Measurements from ENCODE around the gene AEBP1.
A peak's percentile ranks its signal among the peaks of the same experiment; 100 is the strongest.
"Not testable (repeated sequence)": the region's sequence is repeated elsewhere in the genome, so short reads cannot be mapped to it uniquely, and the experiment has no call there.

AEBP1 gene

DNA sequence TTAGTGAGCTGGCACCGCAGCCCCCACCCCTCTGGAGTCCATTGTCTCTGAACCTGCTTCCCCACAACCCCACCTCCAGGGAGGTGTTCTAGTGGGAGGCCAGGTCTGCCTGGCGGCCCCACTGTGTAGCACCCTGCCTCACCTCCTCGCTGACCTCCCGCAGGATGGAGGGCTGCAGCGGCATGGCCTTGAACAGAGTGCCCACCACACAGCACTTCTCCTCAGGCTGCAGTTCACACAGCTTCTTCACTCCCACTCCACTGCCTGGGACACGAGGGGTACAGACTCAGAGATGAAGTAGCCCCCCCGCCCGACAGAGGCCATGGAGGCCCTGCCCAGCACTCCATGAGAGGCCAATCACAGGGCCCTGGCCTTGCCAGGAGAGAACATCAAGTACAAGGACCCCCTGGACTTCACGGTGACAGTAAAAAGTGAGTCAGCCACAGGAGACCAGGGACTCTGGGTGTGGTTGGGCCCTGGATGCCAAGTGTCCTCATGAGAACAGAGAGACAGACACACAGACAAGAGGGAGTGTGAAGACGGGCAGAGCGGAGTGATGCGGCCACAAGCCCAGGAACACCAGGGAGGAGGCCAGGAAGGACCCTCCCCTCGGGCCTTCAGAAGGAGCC is 13.8 kb downstream of the AEBP1 start:
- no peak for DNase-seq

DNA sequence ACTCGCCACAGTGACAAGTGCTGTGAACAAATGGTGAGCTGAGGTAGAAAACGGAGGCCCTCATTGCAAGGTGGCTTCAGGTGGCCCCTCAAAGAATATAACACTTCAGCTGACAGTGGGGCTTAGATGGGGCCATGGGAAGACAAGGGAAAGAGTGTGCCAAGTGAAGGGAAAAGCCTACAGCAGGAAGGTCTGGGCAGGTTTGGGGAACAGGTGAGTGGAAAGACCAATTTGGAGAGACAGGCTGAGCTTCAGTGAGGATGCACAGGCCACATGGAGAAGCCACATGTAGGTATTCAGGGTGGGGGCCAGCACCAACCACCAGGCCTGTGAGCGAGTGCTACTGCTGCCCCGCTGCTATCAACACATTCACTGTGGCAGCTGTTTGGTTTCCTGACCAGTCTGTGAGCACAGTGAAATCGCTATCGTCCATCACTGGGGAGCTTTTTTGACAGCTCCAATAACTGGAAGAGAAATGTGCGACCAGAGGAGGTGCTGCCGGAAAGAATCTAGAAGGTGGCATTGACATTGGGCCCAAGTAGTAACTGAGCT is 15.8 kb downstream of the AEBP1 start:
- no peak for DNase-seq

DNA sequence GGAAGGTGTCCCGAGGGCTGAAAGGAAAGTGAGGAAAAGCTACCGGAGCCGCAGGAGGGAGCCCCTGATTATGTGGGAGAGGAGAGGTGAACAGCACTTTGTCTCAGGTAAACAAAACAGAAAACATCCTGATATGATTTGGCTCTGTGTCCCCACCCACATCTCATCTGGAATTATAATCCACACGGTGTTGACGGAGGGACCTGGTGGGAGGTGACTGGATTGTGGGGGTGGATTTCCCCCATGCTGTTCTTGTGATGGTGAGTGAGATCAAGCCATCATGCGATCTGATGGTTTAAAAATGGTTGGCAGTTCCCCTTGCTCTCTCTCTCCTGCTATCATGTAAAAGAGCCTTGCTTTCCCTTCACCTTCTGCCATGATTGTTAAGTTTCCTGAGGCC is 16.2 kb downstream of the AEBP1 start:
- DNase-seq = no peak

DNA sequence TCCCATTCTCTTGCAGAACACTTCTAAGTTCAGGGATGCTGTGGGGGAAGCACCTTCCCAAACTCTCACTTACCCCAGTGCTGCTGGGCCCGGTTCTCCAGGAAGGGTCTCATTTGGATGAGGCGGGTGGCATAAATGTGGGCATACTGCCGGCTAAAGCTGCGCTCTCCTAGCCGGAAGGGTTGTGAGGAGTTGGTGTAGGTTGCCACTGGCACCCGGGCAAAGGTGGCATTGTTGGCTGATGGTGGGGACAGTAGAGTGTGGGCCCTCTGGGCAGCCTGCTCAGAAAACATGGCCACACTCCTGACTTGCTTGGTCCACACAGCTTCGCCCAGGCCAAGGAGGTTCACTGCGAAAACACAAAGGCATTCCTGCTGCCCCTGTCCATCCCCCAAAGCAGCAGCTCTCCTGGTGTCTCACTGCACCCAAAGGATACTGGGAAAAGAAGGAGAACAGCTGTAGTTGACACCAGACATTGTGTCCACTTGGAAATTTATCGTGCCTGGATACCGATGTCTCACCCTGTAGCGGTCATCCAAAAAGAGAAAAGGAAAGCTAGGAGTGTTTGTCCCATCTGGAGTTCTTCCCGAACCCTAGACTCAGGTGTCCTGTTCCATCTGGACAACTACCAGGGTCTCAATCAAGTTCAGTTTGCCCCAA is 17.7 kb downstream of the AEBP1 start:
- no peak for DNase-seq

DNA sequence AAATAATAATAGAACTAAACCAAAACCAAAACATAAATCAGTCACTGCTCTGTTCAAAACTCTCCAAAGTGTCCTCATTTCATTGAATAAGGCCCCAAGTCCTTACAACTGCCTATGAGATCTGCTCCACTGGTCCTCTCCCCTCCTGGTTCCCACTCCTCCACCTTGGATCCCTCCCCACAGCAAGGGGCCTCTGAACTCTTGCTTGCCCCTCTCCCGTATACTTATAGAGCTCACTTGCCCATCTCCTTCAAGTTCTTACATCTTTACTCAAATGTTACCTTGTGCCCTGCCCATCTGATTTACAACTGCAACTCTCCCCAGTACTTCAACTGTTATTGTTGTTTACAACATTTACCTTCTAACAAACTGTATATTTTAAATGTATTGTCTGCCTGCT is 18.4 kb downstream of the AEBP1 start:
- DNase-seq = no peak

DNA sequence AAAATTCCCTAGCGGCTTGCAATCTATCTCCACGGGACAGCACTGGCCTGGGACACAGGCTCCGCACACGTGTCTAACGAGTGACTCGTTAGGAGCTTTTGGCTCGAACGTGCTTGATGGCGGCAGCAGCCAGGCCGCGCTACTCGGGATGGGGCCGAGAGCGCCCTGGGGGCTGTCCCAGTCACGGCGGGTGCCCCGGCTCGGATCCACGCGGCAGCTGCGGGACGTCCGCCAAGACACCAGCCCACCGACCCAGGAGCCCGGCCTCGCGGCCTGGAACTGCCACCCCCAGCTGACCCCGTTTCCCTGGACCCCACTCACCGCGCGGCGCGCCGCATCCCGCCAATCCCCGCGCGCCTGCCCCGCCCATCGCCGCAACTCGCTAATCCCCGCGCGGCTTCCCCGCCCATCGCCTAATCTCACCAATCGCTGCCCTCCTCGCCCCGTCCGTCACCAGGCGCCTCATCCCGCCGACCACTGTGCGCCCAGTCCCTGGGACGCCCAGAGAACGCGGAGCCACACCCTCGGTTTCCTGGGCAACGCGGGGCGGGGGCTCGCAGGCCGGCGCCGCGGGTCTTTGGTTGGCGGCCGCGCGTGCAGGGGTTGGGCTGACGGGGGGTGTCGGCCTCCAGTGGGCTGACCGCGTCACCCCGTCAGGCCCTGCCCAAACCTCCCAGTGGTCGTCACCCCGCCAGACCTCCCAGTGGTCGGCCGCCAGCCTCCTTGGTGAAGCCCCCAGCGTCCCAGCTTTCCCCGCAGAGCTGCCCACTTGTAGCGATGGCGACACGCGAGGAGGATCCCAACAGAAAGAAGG is 19.3 kb downstream of the AEBP1 start, which contains the start of gene POLD2:
POLD2 (minus strand) TSS at position 359 of the 814 bp plus-strand sequence. CDS start 1,495 bp downstream, outside the sequence.
- DNase-seq = peak; percentile 97

DNA sequence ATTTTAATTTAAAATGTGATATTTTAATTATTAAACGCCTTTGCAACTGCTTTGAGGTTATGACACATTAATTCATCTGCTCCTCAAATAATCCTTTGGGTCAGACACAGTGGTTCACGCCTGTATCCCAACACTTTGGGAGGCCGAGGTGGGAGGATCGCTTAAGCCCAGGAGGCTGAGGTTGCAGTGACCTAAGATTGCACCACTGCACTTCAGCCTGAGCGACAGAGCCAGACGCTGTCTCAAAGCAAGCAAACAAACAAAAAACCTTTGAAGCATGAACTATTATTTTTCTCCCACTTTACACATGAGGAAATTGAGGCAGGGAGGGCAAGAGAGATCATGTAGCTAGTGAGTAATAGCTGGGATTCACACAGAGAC is 20.7 kb downstream of the AEBP1 start:
- no peak for DNase-seq

DNA sequence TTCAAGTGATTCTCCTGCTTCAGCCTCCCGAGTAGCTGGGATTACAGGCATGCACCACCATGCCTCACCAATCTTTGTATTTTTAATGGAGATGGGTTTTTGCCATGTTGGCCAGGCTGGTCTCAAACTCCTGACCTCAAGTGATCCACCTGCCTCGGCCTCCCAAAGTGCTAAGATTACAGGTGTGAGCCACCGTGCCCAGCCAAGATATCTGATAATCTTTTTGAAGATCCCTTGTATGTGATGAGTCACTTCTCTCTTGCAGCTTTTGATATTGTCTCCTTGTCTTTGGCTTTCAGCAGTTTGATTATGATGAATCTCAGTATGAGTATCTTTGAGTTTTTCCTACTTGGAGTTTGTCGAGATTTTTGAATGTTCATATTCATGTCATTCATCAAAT is 22.4 kb downstream of the AEBP1 start:
- DNase-seq = not testable (repeated sequence)

DNA sequence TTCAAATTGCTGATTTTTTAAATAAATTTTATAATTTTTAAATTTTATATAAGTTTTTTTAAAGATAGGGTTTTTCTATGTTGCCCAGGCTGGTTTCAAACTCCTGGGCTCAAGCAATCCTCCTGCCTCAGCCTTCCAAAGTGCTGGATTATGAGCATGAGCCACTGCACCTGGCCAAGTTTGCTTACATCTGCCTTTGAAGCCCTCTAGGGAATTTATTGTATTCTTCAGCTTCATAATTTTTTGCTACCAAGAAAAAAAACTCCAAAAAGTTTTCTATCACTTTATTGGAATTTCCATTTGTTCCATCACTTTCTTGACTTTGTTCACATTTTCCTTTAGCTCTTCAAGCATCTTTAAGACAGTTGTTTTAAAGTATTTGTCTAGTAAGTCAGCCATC is 23.0 kb downstream of the AEBP1 start:
- DNase-seq = no peak

DNA sequence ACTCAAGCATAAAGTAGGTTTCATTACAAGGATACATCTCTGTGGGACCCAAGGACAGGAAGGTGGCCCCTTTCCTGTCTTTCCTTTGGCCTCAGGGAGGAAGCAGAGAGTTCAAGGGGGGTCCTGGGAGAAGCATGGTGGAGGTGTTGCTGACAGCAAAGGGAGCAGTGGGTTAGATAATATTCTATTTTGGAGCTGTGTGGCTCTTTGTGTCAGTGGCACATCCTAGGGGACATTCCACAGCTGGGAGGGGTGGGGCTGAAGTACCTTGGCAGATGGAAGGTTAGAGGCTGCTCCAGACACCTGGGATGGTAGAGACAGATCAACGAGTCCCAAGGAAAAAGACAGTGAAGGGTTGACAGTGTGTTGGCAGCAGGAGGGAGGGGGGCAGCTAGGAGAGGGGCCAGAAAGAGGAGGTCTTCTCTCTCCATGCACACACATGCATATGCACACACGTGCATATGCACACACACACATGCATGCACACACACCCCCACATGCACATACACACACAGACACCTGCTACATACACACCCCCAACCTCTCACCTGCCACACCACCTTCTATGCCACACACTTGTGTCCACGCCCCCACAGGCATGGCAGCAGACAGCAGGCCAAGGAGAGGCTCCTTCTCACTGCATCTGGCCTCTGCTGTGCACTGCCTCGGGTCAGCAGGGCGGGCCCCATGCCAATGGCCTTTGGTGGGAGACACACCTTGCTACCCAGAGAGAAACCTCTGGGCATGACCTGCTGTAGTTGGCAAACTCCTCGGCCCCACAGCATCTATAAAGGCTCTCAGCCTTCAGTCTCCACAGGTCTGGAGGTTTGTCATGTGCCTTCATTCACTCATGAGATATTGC is 24.8 kb downstream of the AEBP1 start:
- DNase-seq = no peak

DNA sequence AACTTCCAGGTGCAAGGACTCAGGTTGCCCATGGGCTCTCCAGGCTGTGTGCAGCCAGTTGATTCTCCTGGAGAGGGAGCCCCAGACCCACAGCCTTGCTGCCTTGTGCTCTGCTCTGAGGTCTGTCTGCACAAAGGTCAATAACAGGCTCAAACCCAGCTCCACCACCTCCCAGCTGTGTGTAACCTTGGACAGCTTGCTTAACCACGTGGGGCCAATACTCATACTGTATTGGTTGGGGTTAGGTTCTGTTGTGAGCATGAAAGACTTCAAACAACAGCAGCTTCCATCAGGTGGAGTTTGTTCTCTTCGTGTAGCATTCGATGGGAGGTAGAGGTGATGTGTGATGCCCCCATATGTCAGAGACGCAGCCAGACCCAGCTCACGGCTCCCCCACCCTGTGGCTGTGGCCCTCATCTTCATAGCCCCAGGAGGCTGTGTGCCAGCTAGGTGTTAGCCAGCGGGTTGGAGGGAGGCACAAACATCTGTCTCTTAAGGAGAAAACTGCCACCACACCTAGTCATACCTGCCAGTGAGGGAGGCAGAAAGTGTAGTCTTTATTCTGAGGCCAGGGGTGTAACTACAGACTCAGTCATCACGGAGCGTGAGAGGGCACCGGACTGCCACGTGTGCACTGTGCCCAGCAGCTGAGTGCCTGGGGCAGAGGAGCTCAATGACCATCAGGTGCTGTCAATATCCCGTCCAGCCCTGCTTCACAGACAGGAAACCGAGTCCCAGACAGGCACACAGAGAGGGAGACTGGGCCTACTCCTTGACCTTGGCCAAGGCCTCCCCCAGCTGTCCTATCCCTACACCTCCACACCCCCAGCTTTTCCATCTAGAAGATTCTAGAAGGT is 27.3 kb downstream of the AEBP1 start:
- no peak for DNase-seq

DNA sequence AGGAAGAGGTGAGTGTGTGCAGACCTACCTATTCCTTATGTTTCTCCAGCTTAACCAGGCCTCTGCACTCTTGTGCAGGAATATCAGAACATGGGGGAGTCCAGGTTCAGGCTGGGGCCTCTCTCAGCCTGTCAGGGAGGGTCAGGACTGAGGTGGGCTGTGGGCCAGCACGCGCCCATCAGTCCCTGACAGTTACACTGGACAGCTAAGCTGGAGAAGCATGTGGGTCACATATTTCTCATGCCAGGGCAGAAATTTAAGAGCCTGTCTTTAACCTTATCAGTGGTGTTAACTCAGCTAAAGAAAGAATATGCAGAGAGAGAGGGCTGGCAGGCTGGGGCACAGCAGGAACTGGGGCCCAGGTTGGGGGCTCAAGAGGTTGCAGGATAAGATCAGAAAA is 27.9 kb downstream of the AEBP1 start:
- no peak for DNase-seq

DNA sequence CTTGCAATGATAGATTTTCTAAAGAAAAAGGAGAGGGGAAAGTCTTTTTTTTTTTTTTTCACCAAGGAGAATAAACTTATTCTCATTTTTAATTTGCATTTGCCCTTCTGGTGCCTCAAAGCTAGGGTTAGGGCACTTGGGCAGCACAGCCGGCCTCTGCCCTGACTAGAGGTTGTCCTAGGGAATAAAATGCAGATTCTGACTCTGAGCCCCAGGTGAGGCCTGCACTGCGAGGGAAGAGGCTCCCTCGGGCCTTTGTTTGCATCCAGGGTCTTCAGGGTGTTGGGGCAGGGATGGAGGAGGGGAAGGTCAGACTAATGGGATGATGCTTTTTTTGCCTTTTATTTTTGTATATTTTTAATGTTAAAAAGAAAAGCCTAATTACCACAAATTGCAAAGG is 29.1 kb downstream of the AEBP1 start:
- DNase-seq = no peak

DNA sequence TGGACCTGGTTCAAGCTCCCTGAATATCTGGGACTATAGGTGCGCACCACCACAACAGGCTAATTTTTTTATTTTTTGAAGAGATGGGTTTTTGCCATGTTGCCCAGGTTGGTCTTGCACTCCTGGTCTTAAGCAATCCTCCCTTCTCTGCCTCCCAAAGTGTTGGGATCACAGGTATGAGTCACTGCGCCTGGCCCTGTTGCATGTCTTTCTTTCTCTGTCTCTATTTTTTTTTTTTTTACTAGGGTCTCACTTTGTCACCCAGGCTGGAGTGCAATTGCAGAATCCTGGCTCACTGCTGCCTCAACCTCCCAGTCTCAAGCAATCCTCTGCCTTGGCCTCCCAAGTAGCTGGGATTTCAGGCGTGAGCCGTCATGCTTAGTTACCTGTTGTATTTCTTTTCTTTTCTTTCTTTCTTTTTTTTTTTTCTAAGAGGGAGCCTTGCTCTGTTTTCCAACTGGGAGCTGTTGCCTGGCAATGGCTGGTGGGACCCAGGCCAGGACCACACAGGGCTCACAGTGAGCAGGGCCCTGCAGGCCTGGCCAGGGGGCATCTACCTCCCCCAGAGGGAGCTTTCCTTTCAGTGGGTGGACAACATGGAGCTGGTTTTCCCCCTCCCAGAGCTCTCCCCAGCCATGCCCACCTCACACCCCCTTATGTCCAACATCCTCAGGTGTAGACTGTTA is 30.9 kb downstream of the AEBP1 start:
- no peak for DNase-seq

DNA sequence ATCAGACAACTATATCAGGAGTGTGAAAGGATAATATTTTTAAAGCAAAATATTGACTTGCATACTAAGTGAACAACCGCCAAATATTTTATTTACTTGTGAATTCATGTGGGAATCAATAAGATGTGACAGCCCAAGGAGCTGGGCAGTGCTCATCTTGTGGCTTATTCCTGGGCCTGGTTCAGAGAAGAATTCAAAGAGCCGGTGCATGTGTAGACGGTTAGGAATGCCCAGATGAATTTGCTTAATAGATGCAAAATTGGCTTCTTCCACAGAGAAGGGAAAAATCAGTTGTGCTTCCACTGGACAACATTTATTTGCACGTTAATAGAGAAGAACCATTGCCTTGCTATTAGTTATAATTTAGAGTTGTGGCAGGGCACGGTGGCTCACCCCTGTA is 32.6 kb downstream of the AEBP1 start:
- DNase-seq = no peak

DNA sequence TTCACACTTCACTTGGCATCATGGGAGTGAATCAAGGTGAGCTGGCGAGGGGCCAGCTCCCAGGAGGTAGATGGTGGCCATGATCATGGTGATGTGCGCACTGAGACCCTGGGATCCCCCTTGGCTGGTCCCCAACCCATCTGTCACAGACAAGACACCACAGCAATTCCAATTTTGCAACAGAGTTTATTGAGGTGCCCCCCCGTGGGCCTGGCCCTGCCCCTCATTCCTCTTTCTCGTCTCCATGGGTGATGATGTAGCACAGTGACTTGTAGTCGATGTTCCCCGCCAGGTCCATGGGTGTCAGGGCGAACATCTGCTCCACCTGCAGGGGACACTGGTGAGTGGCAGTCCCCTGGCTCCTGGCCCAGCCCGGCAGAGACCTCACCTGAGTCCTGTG is 34.6 kb downstream of the AEBP1 start:
- DNase-seq = no peak

DNA sequence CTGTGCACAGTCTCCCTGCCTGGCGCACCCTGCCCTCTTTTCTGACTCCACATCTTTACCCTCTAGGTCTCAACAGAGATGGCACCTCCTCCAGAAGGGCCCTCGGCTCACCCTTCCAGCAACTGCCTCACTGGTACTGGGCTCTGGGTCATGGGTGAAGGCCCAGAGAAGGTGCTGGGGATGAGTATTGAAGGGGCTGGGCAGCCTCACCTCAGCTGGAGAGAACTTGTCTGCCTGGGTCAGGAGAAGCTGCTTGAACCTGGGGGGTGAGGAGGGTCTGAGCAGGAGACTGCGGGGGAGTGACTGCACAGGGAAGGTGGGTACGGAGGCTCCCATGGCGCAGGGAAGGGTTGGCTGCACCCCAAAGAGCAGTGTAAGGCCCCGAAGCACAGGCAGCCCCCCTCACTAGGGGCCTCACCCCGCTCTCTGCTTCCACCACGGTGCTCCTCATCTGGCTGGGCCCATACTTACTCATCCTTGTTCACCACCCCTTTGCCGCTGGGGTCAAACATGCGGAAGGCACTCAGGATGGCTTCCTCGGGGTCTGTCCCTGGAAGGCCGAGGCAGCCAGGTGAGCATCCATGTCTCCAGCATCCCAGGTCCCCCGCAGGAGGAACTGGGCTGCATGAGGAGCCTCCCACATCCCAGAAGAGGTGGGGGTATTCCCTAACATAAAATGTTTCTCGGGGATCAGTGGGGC is 35.3 kb downstream of the AEBP1 start:
- no peak for DNase-seq

DNA sequence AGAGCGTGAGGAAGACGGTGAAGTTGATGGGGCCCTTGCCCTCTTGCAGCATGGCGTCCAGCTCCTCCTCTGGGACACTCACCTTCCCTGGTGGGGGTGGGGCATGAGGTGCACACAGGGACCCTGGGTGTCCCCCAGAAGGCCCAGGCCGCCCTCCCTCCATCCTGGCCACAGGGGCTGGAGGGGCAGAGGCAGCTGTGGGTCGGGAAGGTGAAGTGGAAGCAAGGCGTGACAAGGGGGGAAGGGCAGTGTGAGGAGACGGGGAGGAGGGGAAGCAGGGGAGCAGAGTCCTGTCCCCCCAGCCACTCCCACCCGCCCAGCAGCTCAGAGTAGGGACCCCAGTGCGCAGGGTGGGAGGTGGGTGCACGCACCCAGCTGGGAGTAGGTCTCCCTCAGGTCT is 36.2 kb downstream of the AEBP1 start:
- no peak for DNase-seq

DNA sequence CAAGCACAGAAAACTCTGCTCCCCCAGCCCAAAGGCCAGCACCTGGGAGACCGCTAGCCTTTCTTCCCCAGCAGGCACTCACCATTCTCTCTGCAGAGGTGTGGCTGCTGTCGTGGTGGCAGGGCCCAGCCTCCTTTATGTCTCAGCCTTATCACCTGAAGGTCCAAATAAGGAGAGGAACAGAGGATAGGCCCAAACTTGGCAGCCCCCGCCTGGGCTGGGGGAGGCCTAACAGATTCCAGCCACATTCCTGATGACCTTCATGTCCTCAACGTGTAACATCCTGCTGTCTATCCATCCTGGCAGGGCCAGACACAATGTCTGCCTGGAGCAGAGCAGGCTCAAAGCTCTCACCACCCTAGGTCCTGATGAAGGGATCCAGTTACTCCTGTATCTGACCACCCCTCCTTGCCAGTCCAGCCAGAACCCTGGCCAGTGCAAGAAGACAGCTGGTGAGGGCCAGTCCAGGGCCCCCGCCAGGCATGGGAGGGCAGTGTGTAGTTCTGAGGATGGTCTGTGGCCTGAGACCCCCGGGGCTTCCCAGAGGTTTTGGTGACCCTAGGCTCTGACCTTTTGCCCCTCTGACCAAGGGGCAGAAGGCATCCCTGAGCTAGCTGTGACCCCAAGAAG is 37.2 kb downstream of the AEBP1 start, which contains the start of gene MYL7:
MYL7 (minus strand) TSS at position 112 of the 630 bp plus-strand sequence; CDS start at position 85, 27 bp downstream.
- DNase-seq = no peak
